Mesendoderm (in vitro differentiated cells): Measurements from ENCODE around the gene ZNF302.
"Not testable (repeated sequence)": the region's sequence is repeated elsewhere in the genome, so short reads cannot be mapped to it uniquely, and the experiment has no call there.

Experiments used
- DNase-seq: peaks from one replicate; pipeline ENCODE4 v3.0.0; 2013
- H2AK5ac ChIP-seq: 2 replicates; pipeline ENCODE4 v1.6.1; 2013; ENCODE audit warnings: low read length, inconsistent platforms
- H2BK120ac ChIP-seq: 2 replicates; pipeline ENCODE4 v1.6.1; 2013; ENCODE audit warnings: low read depth, mild to moderate bottlenecking, low read length, moderate library complexity, mixed read lengths
- H2BK15ac ChIP-seq: replicated peaks from 2 replicates; pipeline ENCODE4 v1.6.1; 2013; ENCODE audit warnings: low read depth, mild to moderate bottlenecking, moderate library complexity
- H2BK5ac ChIP-seq: 2 replicates; pipeline ENCODE4 v1.6.1; 2013; ENCODE audit warnings: low read length, inconsistent platforms
- H3K18ac ChIP-seq: 2 replicates; pipeline ENCODE4 v1.6.1; 2013; ENCODE audit warnings: mild to moderate bottlenecking, low read length, mixed read lengths
- H3K23ac ChIP-seq: one replicate; pipeline ENCODE4 v1.6.1; 2013; ENCODE audit warnings: low read length
- H3K27ac ChIP-seq: 2 replicates; pipeline ENCODE4 v1.5.1; 2013; ENCODE audit warnings: low read depth, mild to moderate bottlenecking, inconsistent platforms, low read length, moderate library complexity
- H3K27me3 ChIP-seq: 2 replicates; pipeline ENCODE4 v1.6.1; 2013; ENCODE audit warnings: low read length, control low read depth, mild to moderate bottlenecking, inconsistent platforms; ENCODE audit not compliant: insufficient read depth, poor library complexity
- H3K36me3 ChIP-seq: 2 replicates; pipeline ENCODE4 v1.6.1; 2013; ENCODE audit warnings: low read length, inconsistent platforms; ENCODE audit not compliant: control insufficient read depth, insufficient read depth
- H3K4ac ChIP-seq: one replicate; pipeline ENCODE4 v1.6.1; 2013; ENCODE audit warnings: low read depth, mild to moderate bottlenecking, low read length, moderate library complexity
- H3K4me1 ChIP-seq: 2 replicates; pipeline ENCODE4 v1.6.1; 2013; ENCODE audit warnings: low read depth, low read length, inconsistent platforms; ENCODE audit not compliant: control insufficient read depth
- H3K4me2 ChIP-seq: 2 replicates; pipeline ENCODE4 v1.6.1; 2013; ENCODE audit warnings: low read length
- H3K4me3 ChIP-seq: 2 replicates; pipeline ENCODE4 v1.5.1; 2013; ENCODE audit warnings: mild to moderate bottlenecking, low read length
- H3K56ac ChIP-seq: one replicate; pipeline ENCODE4 v1.6.1; 2013; ENCODE audit warnings: low read length
- H3K79me1 ChIP-seq: 2 replicates; pipeline ENCODE4 v1.6.1; 2013; ENCODE audit warnings: low read length, inconsistent platforms
- H3K79me2 ChIP-seq: 2 replicates; pipeline ENCODE4 v1.6.1; 2013; ENCODE audit warnings: mild to moderate bottlenecking, low read length; ENCODE audit not compliant: control insufficient read depth, insufficient read depth
- H3K9ac ChIP-seq: 2 replicates; pipeline ENCODE4 v1.6.1; 2013; ENCODE audit warnings: low read length, inconsistent platforms
- H4K5ac ChIP-seq: one replicate; pipeline ENCODE4 v1.6.1; 2013; ENCODE audit warnings: low read length
- H4K8ac ChIP-seq: one replicate; pipeline ENCODE4 v1.6.1; 2013; ENCODE audit warnings: low read depth, mild to moderate bottlenecking, control low read depth, low read length, moderate library complexity
- WGBS: extraction: QIAGEN DNeasy Blood & Tissue Kit; methylation state at CpG from one replicate; pipeline ENCODE4 v1.1.7; 2013; ENCODE audit warnings: low lambda C conversion rate, missing lambda C conversion rate; ENCODE audit not compliant: insufficient coverage; ENCODE audit errors: extremely low coverage; 5-methylcytosine and 5-hydroxymethylcytosine counted together

Gene ZNF302

GRCh38 chr19:34667349-34668076, 10.0 kb upstream of the ZNF302 start:
- Histone ChIP-seq H3K79me1 (no peaks in the 10 kb centered on the region), H3K4me1 (no peaks in the 10 kb centered on the region), H3K27ac (no peak overlapping the region), H3K27me3 (no peaks in the 10 kb centered on the region), H2AK5ac (no peak overlapping the region), H3K9ac (no peak overlapping the region), H2BK15ac (no peak overlapping the region), H3K4ac (no peak overlapping the region), H2BK120ac (no peak overlapping the region), H4K8ac (no peak overlapping the region), H3K4me3 (no peak overlapping the region), H3K79me2 (no peaks in the 10 kb centered on the region), H3K23ac (no peak overlapping the region), H3K36me3 (no peaks in the 10 kb centered on the region), H2BK5ac (no peak overlapping the region), H3K18ac (no peak overlapping the region), H4K5ac (no peak overlapping the region), H3K4me2 (no peak overlapping the region), H3K56ac (no peak overlapping the region)
- no CpG with 5 or more reads among the region's 17 CpGs for WGBS
- DNase-seq, result no peak

- H3K23ac ChIP-seq, H3K18ac ChIP-seq, H3K27me3 ChIP-seq, DNase-seq, H2BK5ac ChIP-seq, H2BK15ac ChIP-seq, H4K8ac ChIP-seq, H4K5ac ChIP-seq, H3K79me1 ChIP-seq, H3K56ac ChIP-seq, H3K36me3 ChIP-seq, H3K4me2 ChIP-seq, H3K4ac ChIP-seq, H3K4me3 ChIP-seq, H2AK5ac ChIP-seq, H3K4me1 ChIP-seq, H3K79me2 ChIP-seq, H2BK120ac ChIP-seq, H3K9ac ChIP-seq, H3K27ac ChIP-seq: not testable (repeated sequence)
- no CpG with 5 or more reads among the region's 36 CpGs for WGBS
These were observed 9.3 kb upstream of the ZNF302 start for GRCh38 chr19:34668077-34668689.

GRCh38 chr19:34668690-34669089, 8.8 kb upstream of the ZNF302 start:
- not testable (repeated sequence) for DNase-seq, H3K79me2 ChIP-seq, H3K4me3 ChIP-seq, H3K23ac ChIP-seq, H3K4me2 ChIP-seq, H3K79me1 ChIP-seq, H2AK5ac ChIP-seq, H2BK5ac ChIP-seq, H3K9ac ChIP-seq, H3K56ac ChIP-seq, H4K5ac ChIP-seq, H2BK120ac ChIP-seq, H3K4ac ChIP-seq, H3K18ac ChIP-seq, H3K27me3 ChIP-seq, H3K27ac ChIP-seq, H2BK15ac ChIP-seq, H3K36me3 ChIP-seq, H4K8ac ChIP-seq, H3K4me1 ChIP-seq
- WGBS, result no CpG with 5 or more reads among the region's 5 CpGs

- H2BK5ac ChIP-seq, result no peak overlapping the region
- no peak overlapping the region for H3K23ac ChIP-seq
- DNase-seq, result no peak
- H3K79me2 ChIP-seq, result no peaks in the 10 kb centered on the region
- H2BK15ac ChIP-seq, result no peak overlapping the region
- no peak overlapping the region for H3K9ac ChIP-seq
- no peak overlapping the region for H3K18ac ChIP-seq
- H4K8ac ChIP-seq, result no peak overlapping the region
- no peak overlapping the region for H3K4me3 ChIP-seq
- H3K27me3 ChIP-seq, result no peaks in the 10 kb centered on the region
- H3K36me3 ChIP-seq, result no peaks in the 10 kb centered on the region
- H3K4me2 ChIP-seq, result no peak overlapping the region
- no peak overlapping the region for H2AK5ac ChIP-seq
- no peak overlapping the region for H3K4ac ChIP-seq
- no peak overlapping the region for H3K56ac ChIP-seq
- no peaks in the 10 kb centered on the region for H3K4me1 ChIP-seq
- H4K5ac ChIP-seq, result no peak overlapping the region
- no peaks in the 10 kb centered on the region for H3K79me1 ChIP-seq
- no peak overlapping the region for H3K27ac ChIP-seq
- WGBS, result no CpG with 5 or more reads among the region's 7 CpGs
- no peak overlapping the region for H2BK120ac ChIP-seq
These were observed 8.2 kb upstream of the ZNF302 start for GRCh38 chr19:34669305-34669704.

GRCh38 chr19:34671972-34672371, 5.5 kb upstream of the ZNF302 start:
- no peak overlapping the region for H3K23ac ChIP-seq
- H2BK15ac ChIP-seq, result no peak overlapping the region
- no peaks in the 10 kb centered on the region for H3K27me3 ChIP-seq
- H3K4me1 ChIP-seq, result no peaks in the 10 kb centered on the region
- no peak overlapping the region for H2BK5ac ChIP-seq
- H3K36me3 ChIP-seq, result no peaks in the 10 kb centered on the region
- no peak overlapping the region for H4K8ac ChIP-seq
- H3K4me3 ChIP-seq, result no peak overlapping the region
- no peak overlapping the region for H3K27ac ChIP-seq
- H3K79me2 ChIP-seq, result no peaks in the 10 kb centered on the region
- DNase-seq, result no peak
- no peak overlapping the region for H3K18ac ChIP-seq
- no peak overlapping the region for H4K5ac ChIP-seq
- no peak overlapping the region for H3K4ac ChIP-seq
- no peak overlapping the region for H3K4me2 ChIP-seq
- H3K79me1 ChIP-seq, result no peaks in the 10 kb centered on the region
- no CpG with 5 or more reads among the region's 3 CpGs for WGBS
- H2BK120ac ChIP-seq, result no peak overlapping the region
- no peak overlapping the region for H3K56ac ChIP-seq
- H2AK5ac ChIP-seq, result no peak overlapping the region
- no peak overlapping the region for H3K9ac ChIP-seq

- no peak overlapping the region for H2BK5ac ChIP-seq
- H3K4ac ChIP-seq, result no peak overlapping the region
- H3K27ac ChIP-seq, result no peak overlapping the region
- WGBS, result no CpG with 5 or more reads among the region's 3 CpGs
- H3K36me3 ChIP-seq, result no peaks in the 10 kb centered on the region
- no peak overlapping the region for H4K5ac ChIP-seq
- H2BK15ac ChIP-seq, result no peak overlapping the region
- DNase-seq, result no peak
- H2AK5ac ChIP-seq, result no peak overlapping the region
- no peaks in the 10 kb centered on the region for H3K4me1 ChIP-seq
- H3K4me3 ChIP-seq, result no peak overlapping the region
- H3K4me2 ChIP-seq, result no peak overlapping the region
- no peaks in the 10 kb centered on the region for H3K79me2 ChIP-seq
- H3K23ac ChIP-seq, result no peak overlapping the region
- no peak overlapping the region for H3K18ac ChIP-seq
- no peak overlapping the region for H3K9ac ChIP-seq
- H3K79me1 ChIP-seq, result no peaks in the 10 kb centered on the region
- H3K56ac ChIP-seq, result no peak overlapping the region
- no peaks in the 10 kb centered on the region for H3K27me3 ChIP-seq
- no peak overlapping the region for H4K8ac ChIP-seq
- H2BK120ac ChIP-seq, result no peak overlapping the region
These were observed 3.9 kb upstream of the ZNF302 start for GRCh38 chr19:34673590-34673989.
